Measurements from ENCODE around the gene AMPD2.
A peak's percentile ranks its signal among the peaks of the same experiment; 100 is the strongest.

Gene AMPD2

GRCh38 chr1:109625601-109626560 is 6.2 kb downstream of the AMPD2 start:
- H3K27ac ChIP-seq, result no peak overlapping the region
- no peak for DNase-seq
- H3K4me3 ChIP-seq (ENCODE audit: low read depth, low read length), result no peak overlapping the region
- peaks cover 66% of the 10 kb centered on the region for H3K36me3 ChIP-seq
- H3K27me3 ChIP-seq (ENCODE audit: insufficient read depth, low read depth, severe bottlenecking), result no peaks in the 10 kb centered on the region
- H3K9me3 ChIP-seq (ENCODE audit: severe bottlenecking), result no peaks in the 10 kb centered on the region
- 0 out of 2 replicates have a peak, but pooled peaks have one; percentile 4 for TF ChIP-seq CTCF (IDR thresholded peaks at IDR 0.05; ENCODE audit: low read depth, low read length)

GRCh38 chr1:109626682-109627408 is 7.2 kb downstream of the AMPD2 start:
- Histone ChIP-seq H3K36me3 (peaks cover 73% of the 10 kb centered on the region), H3K4me3 (ENCODE audit: low read depth, low read length) (no peak overlapping the region), H3K27me3 (ENCODE audit: insufficient read depth, low read depth, severe bottlenecking) (no peaks in the 10 kb centered on the region), H3K9me3 (ENCODE audit: severe bottlenecking) (no peaks in the 10 kb centered on the region), H3K27ac (no peak overlapping the region)
- DNase-seq, result no peak
- no peak for TF ChIP-seq CTCF (IDR thresholded peaks at IDR 0.05; ENCODE audit: low read depth, low read length)

GRCh38 chr1:109627692-109628399 is 8.2 kb downstream of the AMPD2 start:
- Histone ChIP-seq H3K36me3 (peaks cover 70% of the 10 kb centered on the region), H3K27ac (no peak overlapping the region; the same call in 1 of the 2 replicates), H3K4me3 (ENCODE audit: low read depth, low read length) (no peak overlapping the region), H3K27me3 (ENCODE audit: insufficient read depth, low read depth, severe bottlenecking) (no peaks in the 10 kb centered on the region), H3K9me3 (ENCODE audit: severe bottlenecking) (no peaks in the 10 kb centered on the region)
- no peak for TF ChIP-seq CTCF (IDR thresholded peaks at IDR 0.05; ENCODE audit: low read depth, low read length)
- no peak for DNase-seq

- no peak for TF ChIP-seq CTCF (IDR thresholded peaks at IDR 0.05; ENCODE audit: low read depth, low read length)
- H3K9me3 ChIP-seq (ENCODE audit: severe bottlenecking), result no peaks in the 10 kb centered on the region
- H3K36me3 ChIP-seq, result peaks cover 70% of the 10 kb centered on the region
- H3K4me3 ChIP-seq (ENCODE audit: low read depth, low read length), result no peak overlapping the region
- DNase-seq, result no peak
- H3K27ac ChIP-seq, result no peak overlapping the region
- no peaks in the 10 kb centered on the region for H3K27me3 ChIP-seq (ENCODE audit: insufficient read depth, low read depth, severe bottlenecking)
Measured at GRCh38 chr1:109628540-109629321, 9.1 kb downstream of the AMPD2 start.

GRCh38 chr1:109629372-109630030 is 9.9 kb downstream of the AMPD2 start:
- no peak for TF ChIP-seq CTCF (IDR thresholded peaks at IDR 0.05; ENCODE audit: low read depth, low read length)
- no peak overlapping the region for H3K27ac ChIP-seq

More at GRCh38 chr1:109629372-109630030, 9.9 kb downstream of the AMPD2 start:
- no peak for DNase-seq
- H3K36me3 ChIP-seq, result peaks cover 70% of the 10 kb centered on the region
- no peaks in the 10 kb centered on the region for H3K9me3 ChIP-seq (ENCODE audit: severe bottlenecking)
- H3K27me3 ChIP-seq (ENCODE audit: insufficient read depth, low read depth, severe bottlenecking), result no peaks in the 10 kb centered on the region
- no peak overlapping the region for H3K4me3 ChIP-seq (ENCODE audit: low read depth, low read length)

All from WERI-Rb-1 (cell line).